ENCODE measurements around the gene COG3.

Gene COG3

GRCh38 chr13:45500492-45501174 is 35.9 kb downstream of the COG3 start:
- in situ Hi-C loops (cut with MboI; ENCODE audit: low sequenced_read_pairs): no loop called here

GRCh38 chr13:45501175-45501526 is 36.4 kb downstream of the COG3 start:
- in situ Hi-C loops (cut with MboI; ENCODE audit: low sequenced_read_pairs): no loop called here

- in situ Hi-C loops (cut with MboI; ENCODE audit: low sequenced_read_pairs): no loop called here
Measured at GRCh38 chr13:45503658-45504057, 38.9 kb downstream of the COG3 start.

GRCh38 chr13:45506811-45507210 is 42.1 kb downstream of the COG3 start:
- in situ Hi-C loops (cut with MboI; ENCODE audit: low sequenced_read_pairs): no loop called here

GRCh38 chr13:45508776-45509175 is 44.0 kb downstream of the COG3 start:
- in situ Hi-C loops (cut with MboI; ENCODE audit: low sequenced_read_pairs): no loop called here

- in situ Hi-C loops (cut with MboI; ENCODE audit: low sequenced_read_pairs): no loop called here
Measured at GRCh38 chr13:45510672-45511071, 45.9 kb downstream of the COG3 start.

GRCh38 chr13:45511310-45512097 is 46.8 kb downstream of the COG3 start:
- in situ Hi-C loops (cut with MboI; ENCODE audit: low sequenced_read_pairs): no loop called here

- in situ Hi-C loops (cut with MboI; ENCODE audit: low sequenced_read_pairs): no loop called here
Measured at GRCh38 chr13:45512098-45512496, 47.4 kb downstream of the COG3 start.

GRCh38 chr13:45516757-45517156 is 52.0 kb downstream of the COG3 start:
- in situ Hi-C loops (cut with MboI; ENCODE audit: low sequenced_read_pairs): no loop called here

- in situ Hi-C loops (cut with MboI; ENCODE audit: low sequenced_read_pairs): no loop called here
Measured at GRCh38 chr13:45518525-45519245, 53.9 kb downstream of the COG3 start.

GRCh38 chr13:45519493-45519892 is 54.8 kb downstream of the COG3 start:
- in situ Hi-C loops (cut with MboI; ENCODE audit: low sequenced_read_pairs): no loop called here

GRCh38 chr13:45521297-45521696 is 56.6 kb downstream of the COG3 start:
- in situ Hi-C loops (cut with MboI; ENCODE audit: low sequenced_read_pairs): no loop called here

GRCh38 chr13:45522571-45522970 is 57.8 kb downstream of the COG3 start:
- in situ Hi-C loops (cut with MboI; ENCODE audit: low sequenced_read_pairs): no loop called here

- in situ Hi-C loops (cut with MboI; ENCODE audit: low sequenced_read_pairs): no loop called here
Measured at GRCh38 chr13:45527699-45528462, 63.1 kb downstream of the COG3 start.

- in situ Hi-C loops (cut with MboI; ENCODE audit: low sequenced_read_pairs): no loop called here
Measured at GRCh38 chr13:45529758-45530157, 65.0 kb downstream of the COG3 start.

GRCh38 chr13:45534604-45535003 is 69.9 kb downstream of the COG3 start:
- in situ Hi-C loops (cut with MboI; ENCODE audit: low sequenced_read_pairs): no loop called here

- in situ Hi-C loops (cut with MboI; ENCODE audit: low sequenced_read_pairs): no loop called here
Measured at GRCh38 chr13:45536224-45536623, 71.5 kb downstream of the COG3 start.

GRCh38 chr13:45537516-45537915 is 72.8 kb downstream of the COG3 start:
- in situ Hi-C loops (cut with MboI; ENCODE audit: low sequenced_read_pairs): no loop called here

GRCh38 chr13:45538382-45538781 is 73.6 kb downstream of the COG3 start:
- in situ Hi-C loops (cut with MboI; ENCODE audit: low sequenced_read_pairs): no loop called here

GRCh38 chr13:45540195-45540594 is 75.5 kb downstream of the COG3 start:
- in situ Hi-C loops (cut with MboI; ENCODE audit: low sequenced_read_pairs): no loop called here

GRCh38 chr13:45540864-45541263 is 76.1 kb downstream of the COG3 start:
- in situ Hi-C loops (cut with MboI; ENCODE audit: low sequenced_read_pairs): no loop called here

Data from HL-60/S4 treated with phorbol 12-myristate 13-acetate at 8.2 ng/mL for 4 days and 3 days (cell line).